H9 (cell line): ENCODE data around the gene ARMC9. TPM values are rescaled to one million over a fixed set of nuclear protein-coding genes. Genes with fewer than 3 reads are reported as not detected.

Experiments used
- DNase-seq: peaks from one replicate; pipeline ENCODE4 v3.0.0-alpha.2; 2017
- H2AFZ ChIP-seq: one replicate; pipeline ENCODE4 v1.6.1; 2013; ENCODE audit warnings: mild to moderate bottlenecking, low read length, control low read depth, moderate library complexity
- H2AK5ac ChIP-seq: 2 replicates; pipeline ENCODE4 v1.6.1; 2013; ENCODE audit warnings: low read length, control low read depth, mixed read lengths; ENCODE audit not compliant: insufficient read length
- H2BK120ac ChIP-seq: one replicate; pipeline ENCODE4 v1.6.1; 2013; ENCODE audit warnings: low read depth, mild to moderate bottlenecking, low read length, control low read depth, inconsistent platforms; ENCODE audit not compliant: poor library complexity, severe bottlenecking
- H2BK12ac ChIP-seq: 2 replicates; pipeline ENCODE4 v1.6.1; 2013; ENCODE audit warnings: low read length, control low read depth, mixed read lengths, low read depth; ENCODE audit not compliant: insufficient read length
- H2BK15ac ChIP-seq: 2 replicates; pipeline ENCODE4 v1.6.1; 2013; ENCODE audit warnings: low read depth, low read length, control low read depth
- H2BK20ac ChIP-seq: one replicate; pipeline ENCODE4 v1.6.1; 2013; ENCODE audit warnings: low read depth, mild to moderate bottlenecking, low read length, control low read depth, inconsistent platforms; ENCODE audit not compliant: poor library complexity, severe bottlenecking
- H2BK5ac ChIP-seq: 2 replicates; pipeline ENCODE4 v1.6.1; 2013; ENCODE audit warnings: low read length, control low read depth, mixed read lengths; ENCODE audit not compliant: insufficient read length
- H3K14ac ChIP-seq: 2 replicates; pipeline ENCODE4 v1.6.1; 2013; ENCODE audit warnings: low read length, control low read depth; ENCODE audit not compliant: insufficient read depth
- H3K18ac ChIP-seq: 2 replicates; pipeline ENCODE4 v1.6.1; 2013; ENCODE audit warnings: low read depth, mild to moderate bottlenecking, mixed read lengths, low read length, control low read depth; ENCODE audit not compliant: insufficient read length
- H3K23ac ChIP-seq: 2 replicates; pipeline ENCODE4 v1.6.1; 2013; ENCODE audit warnings: low read length, control low read depth, mixed read lengths, low read depth; ENCODE audit not compliant: insufficient read length
- H3K23me2 ChIP-seq: 2 replicates; pipeline ENCODE4 v1.6.1; 2013; ENCODE audit warnings: low read depth, mild to moderate bottlenecking, mixed read lengths, low read length, control low read depth; ENCODE audit not compliant: insufficient read length, poor library complexity, severe bottlenecking
- H3K27ac ChIP-seq: 2 replicates; pipeline ENCODE4 v1.5.1; 2013; ENCODE audit warnings: low read length, control low read depth, mixed read lengths, low read depth; ENCODE audit not compliant: insufficient read length
- H3K27me3 ChIP-seq: 2 replicates; pipeline ENCODE4 v1.6.1; 2013; ENCODE audit warnings: low read length, control low read depth, inconsistent platforms; ENCODE audit not compliant: insufficient read depth
- H3K4ac ChIP-seq: 2 replicates; pipeline ENCODE4 v1.6.1; 2013; ENCODE audit warnings: low read depth, mild to moderate bottlenecking, control low read depth, inconsistent platforms, low read length, moderate library complexity
- H3K4me1 ChIP-seq: 2 replicates; pipeline ENCODE4 v1.6.1; 2013; ENCODE audit warnings: low read length, control low read depth, inconsistent platforms; ENCODE audit not compliant: insufficient read depth
- H3K4me2 ChIP-seq: 2 replicates; pipeline ENCODE4 v1.6.1; 2013; ENCODE audit warnings: low read length, control low read depth, mixed read lengths; ENCODE audit not compliant: insufficient read length, insufficient read depth
- H3K56ac ChIP-seq: 2 replicates; pipeline ENCODE4 v1.6.1; 2013; ENCODE audit warnings: low read depth, mild to moderate bottlenecking, mixed read lengths, low read length, control low read depth; ENCODE audit not compliant: insufficient read length
- H3K79me1 ChIP-seq: 2 replicates; pipeline ENCODE4 v1.6.1; 2013; ENCODE audit warnings: low read depth, mild to moderate bottlenecking, moderate library complexity, low read length, control low read depth, inconsistent platforms; ENCODE audit not compliant: insufficient read depth, poor library complexity, severe bottlenecking
- H3K79me2 ChIP-seq: 2 replicates; pipeline ENCODE4 v1.6.1; 2013; ENCODE audit warnings: low read length, control low read depth, inconsistent platforms; ENCODE audit not compliant: insufficient read depth
- H3K9ac ChIP-seq: 2 replicates; pipeline ENCODE4 v1.6.1; 2013; ENCODE audit warnings: low read length, control low read depth, mixed read lengths; ENCODE audit not compliant: insufficient read length; ENCODE audit errors: extremely low read depth
- H3K9me3 ChIP-seq: one replicate; pipeline ENCODE4 v1.6.1; 2013; ENCODE audit warnings: low read depth, low read length, inconsistent platforms; ENCODE audit not compliant: control insufficient read depth
- H3T11ph ChIP-seq: one replicate; pipeline ENCODE4 v1.6.1; 2013; ENCODE audit warnings: mild to moderate bottlenecking, low read length, control low read depth, inconsistent platforms
- H4K20me1 ChIP-seq: one replicate; pipeline ENCODE4 v1.6.1; 2013; ENCODE audit not compliant: control insufficient read depth, insufficient read length, insufficient read depth
- H4K5ac ChIP-seq: 2 replicates; pipeline ENCODE4 v1.6.1; 2013; ENCODE audit warnings: low read depth, mild to moderate bottlenecking, mixed read lengths, low read length, control low read depth; ENCODE audit not compliant: insufficient read length
- H4K8ac ChIP-seq: replicated peaks from 2 replicates; pipeline ENCODE4 v1.6.1; 2013; ENCODE audit warnings: low read length, control low read depth, mixed read lengths, low read depth; ENCODE audit not compliant: insufficient read length
- H4K91ac ChIP-seq: 2 replicates; pipeline ENCODE4 v1.6.1; 2013; ENCODE audit warnings: low read depth, mild to moderate bottlenecking, moderate library complexity, mixed read lengths, low read length, control low read depth; ENCODE audit not compliant: insufficient read length
- H3K27ac Mint-ChIP-seq, 3 experiments: 2 replicates in 2 of 3; 3 replicates in 1 of 3; pipeline ENCODE4 v1.8.0; 2020 to 2021; ENCODE audit warnings: mixed read lengths in 3 of 3, mild to moderate bottlenecking in 1 of 3, moderate library complexity in 1 of 3
- H3K27me3 Mint-ChIP-seq: 2 replicates; pipeline ENCODE4 v1.8.0; 2021; ENCODE audit warnings: low read depth, mild to moderate bottlenecking, moderate library complexity, mixed read lengths
- H3K36me3 Mint-ChIP-seq, 3 experiments: 2 replicates in 2 of 3; 3 replicates in 1 of 3; pipeline ENCODE4 v1.8.0; 2020 to 2021; ENCODE audit warnings: low read depth in 3 of 3, mixed read lengths in 3 of 3; ENCODE audit not compliant: insufficient read depth in 1 of 3
- H3K4me1 Mint-ChIP-seq, 2 experiments: 2 replicates each; pipeline ENCODE4 v1.8.0; 2020; ENCODE audit warnings: mixed read lengths in 2 of 2
- H3K4me3 Mint-ChIP-seq, 2 experiments: 2 replicates in 1 of 2; 3 replicates in 1 of 2; pipeline ENCODE4 v1.8.0; 2020 to 2021; ENCODE audit warnings: mild to moderate bottlenecking in 2 of 2, mixed read lengths in 2 of 2, moderate library complexity in 1 of 2
- H3K9me3 Mint-ChIP-seq, 2 experiments: 2 replicates in 1 of 2; 3 replicates in 1 of 2; pipeline ENCODE4 v1.8.0; 2020; ENCODE audit warnings: mild to moderate bottlenecking in 2 of 2, mixed read lengths in 2 of 2, moderate library complexity in 1 of 2
- CTCF ChIP-seq: fragments of 200-600 bp; sonication (generic); conservative IDR thresholded peaks from 3 replicates; pipeline ENCODE4 v1.8.0; 2021; ENCODE audit warnings: antibody characterized with exemption, mild to moderate bottlenecking
- WGBS: extraction: QIAGEN DNeasy Blood & Tissue Kit; methylation state at CpG from one replicate; pipeline ENCODE4 v1.1.7; 2013; ENCODE audit warnings: missing lambda C conversion rate, low lambda C conversion rate, mixed read lengths; ENCODE audit not compliant: insufficient read length; ENCODE audit errors: extremely low coverage; 5-methylcytosine and 5-hydroxymethylcytosine counted together
- total RNA-seq: library from RNA; stranded (reverse); gene quantifications from 2 replicates; pipeline ENCODE4 v1.2.1, GENCODE V29; 2021

The ARMC9 gene
- total RNA-seq, 1 experiment from 2014 or later = 37.6 TPM

- Histone ChIP-seq H3K18ac (no peak overlapping the region), H3K23ac (no peak overlapping the region), H2AK5ac (no peak overlapping the region), H3K14ac (no peak overlapping the region), H4K20me1 (no peaks in the 10 kb centered on the region), H3K79me2 (no peaks in the 10 kb centered on the region), H2BK15ac (no peak overlapping the region), H4K5ac (no peak overlapping the region), H3K9ac (no peak overlapping the region), H3K23me2 (no peaks in the 10 kb centered on the region), H2BK5ac (no peak overlapping the region), H3K27ac (no peak overlapping the region), H3K4me2 (no peak overlapping the region), H3K56ac (no peak overlapping the region), H3K4me1 (peaks cover under 1% of the 10 kb centered on the region; the same call in 1 of the 2 replicates), H4K8ac (no peak overlapping the region), H2BK120ac (no peak overlapping the region), H4K91ac (no peak overlapping the region), H3K4ac (no peak overlapping the region), H2AFZ (no peak overlapping the region), H3K79me1 (no peaks in the 10 kb centered on the region), H3K9me3 (no peaks in the 10 kb centered on the region), H3K27me3 (no peaks in the 10 kb centered on the region), H3T11ph (no peak overlapping the region), H2BK20ac (no peak overlapping the region), H2BK12ac (no peak overlapping the region)
- no peak for TF ChIP-seq CTCF
- no peak overlapping the region for H3K4me3 Mint-ChIP-seq
- WGBS = no CpG with 5 or more reads among the region's 6 CpGs
- peaks cover 8 to 49% (median 19%) of the 10 kb centered on the region in 3 experiments; a peak in 6 of 7 replicates for H3K36me3 Mint-ChIP-seq
- H3K27ac Mint-ChIP-seq = peak overlapping the region in 1 of 3 experiments; percentile 46; a peak in 3 of 7 replicates
- H3K9me3 Mint-ChIP-seq = no peaks in the 10 kb centered on the region
- no peak for DNase-seq
- H3K27me3 Mint-ChIP-seq = no peaks in the 10 kb centered on the region
- peaks cover 3 to 8% of the 10 kb centered on the region in 2 experiments; a peak in 2 of 4 replicates for H3K4me1 Mint-ChIP-seq
These were observed 25.1 kb downstream of the ARMC9 start for GRCh38 chr2:231223458-231223976.
